Left lung (tissue), 10 donors: ENCODE results near the gene KPTN. TPM values are rescaled to one million over a fixed set of nuclear protein-coding genes. Genes with fewer than 3 reads are reported as not detected.

Source experiments
- ATAC-seq: fragments of 200-7000 bp; cut with Tn5 transposase; one replicate; pipeline ENCODE4 v1.9.1; 2020; ENCODE audit warnings: moderate library complexity
- DNase-seq, 4 donors: peaks; one replicate each; pipeline ENCODE4 v3.0.0-alpha.2; 2013 to 2020
- H3K27ac ChIP-seq, 2 donors: fragments of 200-600 bp; sonication (generic) in 1 of 2; one replicate each; pipeline versions ENCODE4 v1.5.0 to v1.8.0; 2020 to 2021
- H3K27me3 ChIP-seq, 2 donors: fragments of 200-600 bp; sonication (generic) in 1 of 2; one replicate each; pipeline versions ENCODE4 v1.5.0 to v1.8.0; 2020 to 2021
- H3K36me3 ChIP-seq, 2 donors: fragments of 200-600 bp; sonication (generic) in 1 of 2; one replicate each; pipeline versions ENCODE4 v1.5.0 to v1.8.0; 2020 to 2021
- H3K4me1 ChIP-seq, 2 donors: fragments of 200-600 bp; one replicate each; pipeline ENCODE4 v1.8.0; 2021
- H3K4me3 ChIP-seq, 2 donors: fragments of 200-600 bp; sonication (generic) in 1 of 2; one replicate each; pipeline versions ENCODE4 v1.5.0 to v1.8.0; 2020 to 2021; ENCODE audit warnings: mild to moderate bottlenecking in 1 of 2
- H3K9me3 ChIP-seq, 2 donors: fragments of 200-600 bp; sonication (generic) in 1 of 2; one replicate each; pipeline versions ENCODE4 v1.5.0 to v1.8.0; 2020 to 2021
- CTCF ChIP-seq, 2 donors: fragments of 200-600 bp; sonication (generic) in 1 of 2; IDR thresholded peaks; one replicate each; pipeline versions ENCODE4 v1.5.0 to v1.8.0; 2021; ENCODE audit warnings: antibody characterized with exemption in 2 of 2
- intact Hi-C, 2 donors: fragments of 100-400 bp; cut with DNase I; formaldehyde crosslinking; loops; one replicate each; pipeline versions ENCODE4 v1.11.2 to v1.14.2; 2022
- polyA plus RNA-seq, 6 donors: library from polyadenylated mRNA; unstranded; fragments of 120-200 nt; gene quantifications; one replicate each; pipeline ENCODE4 v1.2.1, GENCODE V29; 2013; ENCODE audit not compliant: insufficient read length in 6 of 6
- total RNA-seq, 2 donors: library from RNA; stranded (reverse); fragmentation: NEBNext Ultra II Directional; extraction: Animal tissue kit (Norgen Biotek cat#: 25700); gene quantifications; one replicate each; pipeline ENCODE4 v1.2.1, GENCODE V29; 2021
- donor health status: DM: no; HTN: yes; CAD: no.
- donor health status: DM: no; HTN: no; CAD: no.

The KPTN gene
- total and polyA plus RNA-seq, 8 donors = 12.0 to 17.8 (median 14.2) TPM

- Histone ChIP-seq H3K27ac (no peak overlapping the region), H3K4me1 (no peaks in the 10 kb centered on the region), H3K36me3 (no peaks in the 10 kb centered on the region), H3K4me3 (no peak overlapping the region), H3K27me3 (peaks cover 19 to 93% of the 10 kb centered on the region in 2 donors), H3K9me3 (no peaks in the 10 kb centered on the region)
- intact Hi-C loops = no loop called here
- ATAC-seq (no peak), DNase-seq (peak in 1 of 4 donors; percentile 37)
- no peak for TF ChIP-seq CTCF (IDR thresholded peaks at IDR 0.05)
Observed at GRCh38 chr19:47469363-47469700, 14.7 kb downstream of the KPTN start.

GRCh38 chr19:47467914-47468313 lies 16.1 kb downstream of the KPTN start:
- no peak for ATAC-seq
- peaks cover 19 to 86% of the 10 kb centered on the region in 2 donors for H3K27me3 ChIP-seq
- no peak for TF ChIP-seq CTCF (IDR thresholded peaks at IDR 0.05)
- no peak overlapping the region for H3K27ac ChIP-seq
- H3K4me1 ChIP-seq = no peaks in the 10 kb centered on the region
- peak in 1 of 4 donors; percentile 44 for DNase-seq
- H3K36me3 ChIP-seq = no peaks in the 10 kb centered on the region
- no peaks in the 10 kb centered on the region for H3K9me3 ChIP-seq
- no peak overlapping the region for H3K4me3 ChIP-seq
- intact Hi-C loops = no loop called here

- intact Hi-C loops = no loop called here
- TF ChIP-seq CTCF (IDR thresholded peaks at IDR 0.05) = no peak
Observed at GRCh38 chr19:47465957-47466356, 18.1 kb downstream of the KPTN start.

GRCh38 chr19:47464675-47465419 lies 19.2 kb downstream of the KPTN start:
- no peak for ATAC-seq
- Histone ChIP-seq H3K9me3 (no peaks in the 10 kb centered on the region), H3K36me3 (no peaks in the 10 kb centered on the region), H3K27ac (no peak overlapping the region), H3K4me3 (no peak overlapping the region), H3K4me1 (no peaks in the 10 kb centered on the region), H3K27me3 (peaks cover 9 to 85% of the 10 kb centered on the region in 2 donors)
- intact Hi-C loops = no loop called here
- DNase-seq = no peak
- TF ChIP-seq CTCF (IDR thresholded peaks at IDR 0.05) = no peak

More at GRCh38 chr19:47465957-47466356, 18.1 kb downstream of the KPTN start:
- no peak for ATAC-seq
- Histone ChIP-seq H3K27ac (no peak overlapping the region), H3K4me1 (no peaks in the 10 kb centered on the region), H3K36me3 (no peaks in the 10 kb centered on the region), H3K27me3 (peaks cover 9 to 85% of the 10 kb centered on the region in 2 donors), H3K4me3 (no peak overlapping the region), H3K9me3 (no peaks in the 10 kb centered on the region)
- peak in 1 of 4 donors; percentile 73 for DNase-seq

- TF ChIP-seq CTCF (IDR thresholded peaks at IDR 0.05) = no peak
- H3K36me3 ChIP-seq = no peaks in the 10 kb centered on the region
- ATAC-seq (no peak), DNase-seq (no peak)
- peaks cover 29 to 85% of the 10 kb centered on the region in 2 donors for H3K27me3 ChIP-seq
- no peak overlapping the region for H3K4me3 ChIP-seq
- no peak overlapping the region for H3K27ac ChIP-seq
- no peaks in the 10 kb centered on the region for H3K9me3 ChIP-seq
- H3K4me1 ChIP-seq = no peaks in the 10 kb centered on the region
- intact Hi-C loops = no loop called here
Observed at GRCh38 chr19:47461876-47462275, 22.1 kb downstream of the KPTN start.
